ENCODE measurements around the gene SHMT2.

The SHMT2 gene

DNA sequence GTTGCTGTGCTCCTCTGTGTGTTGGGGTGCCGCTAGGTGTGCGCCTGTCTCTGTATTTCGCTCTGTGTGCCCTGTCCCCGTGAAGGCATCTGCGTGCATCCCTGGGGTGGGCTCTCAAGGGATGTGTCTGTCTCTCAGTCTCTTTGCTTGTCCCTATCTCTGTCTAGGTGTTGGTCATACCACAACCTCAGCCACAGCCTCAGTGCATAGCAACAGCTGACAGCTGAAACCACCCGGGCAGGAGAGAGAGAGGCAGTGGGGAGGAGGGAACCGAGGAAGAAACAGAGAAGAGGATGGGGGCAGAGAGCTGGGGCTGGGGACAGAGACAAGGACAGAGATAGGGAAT lies 13.9 kb upstream of the SHMT2 start:
- H3K4me1 ChIP-seq (ENCODE audit: control insufficient read depth, insufficient read depth, low read length): peaks cover 53% of the 10 kb centered on the region
- peak overlapping the region; percentile 2 for H3K9ac ChIP-seq (ENCODE audit: low read length)
- peak; percentile 51 for DNase-seq (ENCODE audit: low read depth)
- H3K4me3 ChIP-seq (ENCODE audit: low read length): peak overlapping the region; percentile 56
- no peaks in the 10 kb centered on the region for H3K9me3 ChIP-seq (ENCODE audit: control insufficient read depth, low read length)
- peaks cover under 1% of the 10 kb centered on the region for H3K27me3 ChIP-seq (replicated peaks; ENCODE audit: control insufficient read depth, insufficient read depth, low read length)
- H3K36me3 ChIP-seq (ENCODE audit: control insufficient read depth, insufficient read depth, low read length, severe bottlenecking): peaks cover 33% of the 10 kb centered on the region

DNA sequence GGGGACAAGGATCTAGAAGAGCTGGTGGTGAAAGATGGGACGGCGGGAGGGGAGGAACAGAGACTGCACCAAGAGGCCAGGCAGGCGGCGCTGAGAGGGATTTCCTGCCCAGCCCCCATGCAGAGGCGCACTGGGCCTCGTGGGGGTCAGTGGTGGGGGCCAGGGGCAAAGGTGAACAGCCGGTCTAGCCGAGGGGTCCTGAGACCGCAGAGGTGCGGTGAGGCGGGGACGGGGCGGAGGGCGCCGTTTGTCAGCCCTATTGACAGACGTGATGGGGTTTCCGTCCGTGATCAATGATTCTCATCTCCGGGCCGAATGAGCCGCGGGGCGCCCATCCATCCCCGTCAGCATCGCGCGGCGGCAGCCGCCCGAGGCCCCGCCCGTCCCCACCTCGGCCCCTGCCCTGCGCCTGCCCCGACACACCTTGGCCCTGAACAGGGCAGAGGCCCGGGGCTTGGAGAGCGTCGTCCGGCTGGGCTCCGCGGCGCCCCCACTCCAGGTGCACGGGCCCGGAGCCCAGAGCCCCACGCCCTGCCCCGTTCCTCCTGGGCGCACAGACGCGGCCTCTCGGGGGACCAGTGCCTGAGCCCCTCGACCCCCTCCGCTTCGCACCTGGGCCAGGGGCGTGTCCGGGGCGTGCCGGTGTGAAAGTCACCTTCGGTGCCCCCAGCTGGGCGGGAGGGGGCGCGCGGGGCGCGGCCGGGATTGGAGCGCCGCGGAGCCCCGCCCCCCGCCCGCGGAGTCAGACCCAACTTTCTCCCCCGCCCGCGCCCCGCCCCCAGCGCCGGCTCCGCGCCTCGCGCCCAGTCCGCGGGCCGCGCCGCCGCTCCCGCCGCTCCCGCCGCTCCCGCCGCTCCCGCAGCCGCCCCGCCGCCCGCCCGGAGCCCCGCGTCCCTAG lies 13.2 kb upstream of the SHMT2 start, which contains the start of gene NXPH4:
TSS of gene NXPH4 (plus strand) at position 781 of the 898 bp plus-strand sequence. CDS start 176 bp downstream, outside the sequence.
- H3K4me3 ChIP-seq (ENCODE audit: low read length): peak within 1 kb of the TSS; percentile 70
- peaks cover 53% of the 10 kb centered on the region for H3K4me1 ChIP-seq (ENCODE audit: control insufficient read depth, insufficient read depth, low read length)
- peaks cover 7% of the 10 kb centered on the region for H3K27me3 ChIP-seq (replicated peaks; ENCODE audit: control insufficient read depth, insufficient read depth, low read length)
- peak within 1 kb of the TSS; percentile 68 for H3K9ac ChIP-seq (ENCODE audit: low read length)
- H3K9me3 ChIP-seq (ENCODE audit: control insufficient read depth, low read length): no peaks in the 10 kb centered on the region
- H3K36me3 ChIP-seq (ENCODE audit: control insufficient read depth, insufficient read depth, low read length, severe bottlenecking): peaks cover 27% of the 10 kb centered on the region
- DNase-seq (ENCODE audit: low read depth): peak; percentile 69

DNA sequence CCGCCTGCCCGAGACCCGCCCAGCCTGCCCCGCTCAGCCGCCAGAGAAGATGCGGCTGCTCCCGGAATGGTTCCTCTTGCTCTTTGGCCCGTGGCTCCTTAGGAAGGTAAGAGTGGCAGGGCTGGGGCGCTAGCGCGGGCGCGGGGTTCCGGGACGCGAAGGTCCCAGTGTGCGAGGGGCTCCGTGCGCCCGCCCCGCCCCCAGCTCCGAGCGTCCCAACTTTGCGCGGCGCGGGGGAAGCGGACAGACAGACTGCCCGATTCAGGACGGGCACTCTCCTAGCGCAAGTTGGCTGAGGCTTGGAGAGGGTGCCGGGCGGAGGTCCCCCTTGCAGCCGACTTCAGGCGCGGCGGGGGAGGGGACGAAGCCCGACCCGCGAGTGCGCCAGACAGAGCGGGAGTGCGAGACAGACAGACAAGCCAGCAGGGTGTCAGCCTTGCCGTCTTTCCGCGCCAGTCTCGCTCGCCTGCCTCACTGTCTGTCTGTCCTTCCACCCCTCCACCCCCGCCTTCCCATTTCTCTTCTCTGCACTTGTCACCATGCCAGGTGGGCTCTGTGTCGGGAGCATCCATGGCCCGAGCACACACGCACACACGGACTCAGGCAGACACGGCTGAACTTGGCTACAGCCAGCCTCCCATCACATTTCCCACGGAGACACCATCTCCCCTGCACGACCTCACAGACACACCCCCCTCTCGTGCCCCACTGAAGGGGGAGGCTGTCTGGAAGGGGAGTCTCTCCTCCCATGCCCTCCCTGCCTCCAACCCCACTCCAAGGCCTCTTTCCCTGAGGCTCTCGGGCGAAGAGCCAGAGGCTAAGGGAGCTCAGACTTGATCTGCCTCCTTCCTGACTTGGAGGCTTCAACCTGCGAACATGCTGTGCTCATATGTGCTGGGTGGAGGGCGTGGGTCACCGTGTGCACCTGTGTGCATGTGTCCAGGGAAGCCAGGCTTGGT lies 12.3 kb upstream of the SHMT2 start:
- peaks cover 49% of the 10 kb centered on the region for H3K4me1 ChIP-seq (ENCODE audit: control insufficient read depth, insufficient read depth, low read length)
- peak; percentile 70 for DNase-seq (ENCODE audit: low read depth)
- H3K4me3 ChIP-seq (ENCODE audit: low read length): peak overlapping the region; percentile 70

DNA sequence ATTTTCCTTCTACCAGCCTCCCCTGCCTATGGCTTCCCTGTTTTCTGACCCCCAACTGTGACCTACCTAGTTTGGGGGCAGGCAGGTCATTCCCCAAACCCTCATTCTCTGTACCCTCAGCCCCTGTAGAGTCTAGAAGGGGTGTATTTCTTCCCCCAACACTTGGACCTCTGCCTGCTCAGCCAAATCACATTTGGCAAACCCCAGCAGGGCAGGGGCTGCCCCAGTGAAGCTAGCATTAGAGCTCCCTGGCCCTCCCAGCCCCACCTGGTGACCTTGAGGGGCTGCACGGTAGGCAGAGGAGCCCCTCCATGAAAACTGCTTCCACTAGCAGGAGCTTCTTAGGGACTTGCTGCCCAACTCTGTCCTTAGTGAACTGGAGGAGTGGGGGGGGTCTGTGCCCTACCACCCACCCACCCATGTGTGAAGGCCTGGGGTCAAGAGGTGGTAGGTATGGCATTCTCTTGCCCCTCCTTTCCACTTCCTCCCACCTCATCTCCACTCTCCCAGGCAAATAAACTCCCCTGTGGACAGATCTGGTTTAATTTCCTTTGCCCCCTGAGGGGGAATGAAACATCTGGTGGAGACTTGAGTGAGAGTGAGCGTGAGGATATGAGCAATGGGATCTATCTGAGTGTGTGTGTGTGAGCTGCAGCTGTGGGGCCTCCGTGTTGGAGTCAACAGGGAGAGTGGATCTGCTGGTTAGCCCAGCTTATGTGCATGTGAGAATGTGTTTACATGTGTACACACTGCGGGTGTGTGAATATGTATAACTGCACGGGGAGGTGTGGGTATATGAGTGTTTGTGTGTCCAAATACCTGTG lies 11.3 kb upstream of the SHMT2 start:
- peaks cover 43% of the 10 kb centered on the region for H3K4me1 ChIP-seq (ENCODE audit: control insufficient read depth, insufficient read depth, low read length)
- peaks cover 7% of the 10 kb centered on the region for H3K27me3 ChIP-seq (replicated peaks; ENCODE audit: control insufficient read depth, insufficient read depth, low read length)

More for the DNA sequence above, 12.3 kb upstream of the SHMT2 start:
- peaks cover 17% of the 10 kb centered on the region for H3K36me3 ChIP-seq (ENCODE audit: control insufficient read depth, insufficient read depth, low read length, severe bottlenecking)
- H3K9me3 ChIP-seq (ENCODE audit: control insufficient read depth, low read length): no peaks in the 10 kb centered on the region
- H3K9ac ChIP-seq (ENCODE audit: low read length): peak overlapping the region; percentile 68
- peaks cover 7% of the 10 kb centered on the region for H3K27me3 ChIP-seq (replicated peaks; ENCODE audit: control insufficient read depth, insufficient read depth, low read length)

DNA sequence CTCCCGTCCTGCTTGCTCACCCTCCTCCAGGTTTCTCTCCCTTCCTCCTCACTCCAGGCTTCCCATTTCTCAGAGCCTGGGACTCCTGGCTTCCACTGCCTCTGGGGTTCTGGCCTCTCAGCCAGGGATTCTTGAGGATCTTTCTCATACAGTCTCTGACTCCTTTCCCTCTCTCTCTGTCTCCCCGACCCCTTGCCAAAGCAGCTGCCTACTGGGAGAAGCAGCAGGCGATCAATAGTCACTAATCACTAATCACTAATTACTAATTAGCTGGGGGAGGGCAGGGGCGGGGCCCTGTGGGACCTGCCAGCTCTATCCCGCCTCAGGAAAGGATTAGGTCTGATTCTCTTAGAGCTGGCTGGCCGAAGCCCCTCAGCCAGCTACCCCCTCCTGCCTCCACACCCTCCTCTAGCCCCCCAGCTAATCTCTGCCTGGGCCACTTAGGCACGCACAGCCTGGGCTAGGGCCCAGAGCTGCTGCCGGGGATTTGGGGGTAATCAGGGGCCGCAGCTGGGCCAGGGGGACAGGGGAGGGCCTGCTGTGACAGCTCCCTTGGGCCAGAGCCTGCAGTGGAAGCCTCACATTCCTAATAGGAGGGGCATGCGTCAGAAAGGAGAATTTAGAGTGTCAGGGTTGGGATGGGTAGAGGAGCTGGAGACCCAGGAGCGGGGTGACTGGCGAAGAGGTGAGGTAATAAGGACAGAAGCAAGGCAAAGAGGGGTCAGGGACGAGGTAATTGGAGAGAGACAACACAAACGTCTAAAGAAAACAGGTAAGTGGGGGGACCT lies 10.1 kb upstream of the SHMT2 start:
- Histone ChIP-seq H3K9me3 (ENCODE audit: control insufficient read depth, low read length) (no peaks in the 10 kb centered on the region), H3K36me3 (ENCODE audit: control insufficient read depth, insufficient read depth, low read length, severe bottlenecking) (no peaks in the 10 kb centered on the region), H3K4me1 (ENCODE audit: control insufficient read depth, insufficient read depth, low read length) (peaks cover 37% of the 10 kb centered on the region), H3K4me3 (ENCODE audit: low read length) (no peak overlapping the region), H3K27me3 (replicated peaks; ENCODE audit: control insufficient read depth, insufficient read depth, low read length) (peaks cover 7% of the 10 kb centered on the region), H3K9ac (ENCODE audit: low read length) (no peak overlapping the region)
- no peak for DNase-seq (ENCODE audit: low read depth)

More for the DNA sequence above, 11.3 kb upstream of the SHMT2 start:
- DNase-seq (ENCODE audit: low read depth): no peak
- Histone ChIP-seq H3K9me3 (ENCODE audit: control insufficient read depth, low read length) (no peaks in the 10 kb centered on the region), H3K36me3 (ENCODE audit: control insufficient read depth, insufficient read depth, low read length, severe bottlenecking) (peaks cover 9% of the 10 kb centered on the region), H3K4me3 (ENCODE audit: low read length) (no peak overlapping the region), H3K9ac (ENCODE audit: low read length) (no peak overlapping the region)

DNA sequence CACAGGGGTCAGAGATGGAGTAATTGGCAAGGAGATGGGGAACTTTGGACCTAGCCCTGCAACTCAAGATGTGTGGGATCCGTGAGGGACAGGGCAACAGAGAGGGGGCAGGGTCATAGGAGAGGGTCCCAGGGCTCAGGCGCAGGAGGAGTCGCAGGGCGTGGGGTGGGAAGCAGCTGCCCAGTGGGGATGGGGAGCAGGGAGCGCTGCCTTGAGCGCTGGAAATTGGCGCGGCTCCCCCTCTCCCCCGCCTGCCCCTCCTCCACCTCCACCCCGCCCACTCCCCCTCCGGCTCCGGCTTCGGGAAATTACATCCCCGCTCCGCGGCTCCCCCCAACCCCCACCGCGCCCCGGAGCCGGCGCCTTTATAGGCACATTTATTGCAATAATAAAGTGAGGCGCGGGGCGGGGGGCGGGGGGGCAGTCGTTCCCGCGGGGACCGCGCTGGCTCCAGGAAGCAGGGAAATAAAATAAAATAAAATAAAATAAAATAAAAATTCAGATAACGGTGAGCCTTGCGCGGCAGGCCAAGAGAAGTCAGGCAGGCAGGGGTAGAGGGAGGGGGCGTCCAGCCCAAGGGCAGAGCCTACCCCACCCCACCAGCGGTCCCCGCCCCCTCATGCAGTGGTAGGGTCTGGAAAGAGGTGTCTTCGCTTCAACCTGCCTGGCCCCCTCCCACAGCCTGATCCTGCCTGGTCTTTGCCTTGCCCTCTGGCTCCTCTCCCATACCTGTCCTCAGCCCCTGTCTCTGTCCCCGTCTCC lies 9.3 kb upstream of the SHMT2 start:
- Histone ChIP-seq H3K9me3 (ENCODE audit: control insufficient read depth, low read length) (no peaks in the 10 kb centered on the region), H3K27me3 (replicated peaks; ENCODE audit: control insufficient read depth, insufficient read depth, low read length) (peaks cover 7% of the 10 kb centered on the region), H3K4me3 (ENCODE audit: low read length) (no peak overlapping the region), H3K36me3 (ENCODE audit: control insufficient read depth, insufficient read depth, low read length, severe bottlenecking) (no peaks in the 10 kb centered on the region), H3K9ac (ENCODE audit: low read length) (no peak overlapping the region), H3K4me1 (ENCODE audit: control insufficient read depth, insufficient read depth, low read length) (peaks cover 31% of the 10 kb centered on the region)
- no peak for DNase-seq (ENCODE audit: low read depth)

DNA sequence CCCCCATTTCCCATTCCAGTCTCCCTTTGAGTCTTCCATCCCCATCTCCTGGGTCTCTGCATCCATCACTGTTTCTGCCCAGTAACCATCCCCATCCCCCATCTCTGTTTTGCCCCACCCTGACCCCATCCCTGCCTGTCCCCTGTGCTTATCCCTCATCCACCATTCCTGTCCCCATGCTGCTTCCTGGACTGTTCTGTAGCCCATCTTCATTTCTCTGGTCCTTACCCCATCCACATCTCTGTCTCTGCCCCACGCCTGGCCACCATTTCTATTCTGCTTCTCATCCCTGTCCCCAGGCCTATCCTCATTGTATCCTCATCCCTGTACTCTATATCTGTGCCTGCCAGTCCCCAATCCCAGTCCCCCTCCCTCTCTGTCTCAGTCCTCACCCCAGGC lies 8.7 kb upstream of the SHMT2 start:
- Histone ChIP-seq H3K36me3 (ENCODE audit: control insufficient read depth, insufficient read depth, low read length, severe bottlenecking) (no peaks in the 10 kb centered on the region), H3K4me3 (ENCODE audit: low read length) (no peak overlapping the region), H3K4me1 (ENCODE audit: control insufficient read depth, insufficient read depth, low read length) (peaks cover 25% of the 10 kb centered on the region), H3K27me3 (replicated peaks; ENCODE audit: control insufficient read depth, insufficient read depth, low read length) (peaks cover 7% of the 10 kb centered on the region), H3K9me3 (ENCODE audit: control insufficient read depth, low read length) (no peaks in the 10 kb centered on the region), H3K9ac (ENCODE audit: low read length) (no peak overlapping the region)
- DNase-seq (ENCODE audit: low read depth): no peak

GRCh38 chr12:57221169-57221917 lies 8.2 kb upstream of the SHMT2 start:
- Histone ChIP-seq H3K27me3 (replicated peaks; ENCODE audit: control insufficient read depth, insufficient read depth, low read length) (peaks cover 7% of the 10 kb centered on the region), H3K4me1 (ENCODE audit: control insufficient read depth, insufficient read depth, low read length) (peaks cover 23% of the 10 kb centered on the region), H3K9ac (ENCODE audit: low read length) (no peak overlapping the region), H3K4me3 (ENCODE audit: low read length) (no peak overlapping the region), H3K9me3 (ENCODE audit: control insufficient read depth, low read length) (no peaks in the 10 kb centered on the region), H3K36me3 (ENCODE audit: control insufficient read depth, insufficient read depth, low read length, severe bottlenecking) (no peaks in the 10 kb centered on the region)
- DNase-seq (ENCODE audit: low read depth): no peak
